Stimulated activated CD8-positive, alpha-beta memory T cell treated with anti-CD3 and anti-CD28 coated beads, Interleukin-7, amount 100 ng/mL, for 48 hours (primary cell): Measurements from ENCODE around the gene ZNF419.

Experiments used
- DNase-seq, 2 donors: peaks; one replicate each; pipeline ENCODE4 v3.0.0-alpha.2; 2020; ENCODE audit warnings: low read depth in 1 of 2; ENCODE audit errors: extremely low read depth in 1 of 2

ZNF419 gene

GRCh38 chr19:57527136-57527881 lies 39.8 kb downstream of the ZNF419 start, which contains the start of gene ZNF549:
Gene ZNF549 (plus strand): TSS chr19:57527356. CDS start chr19:57527574, 218 bp downstream.
- DNase-seq: peak; percentile 70 to 85

- DNase-seq: no peak
Measured at GRCh38 chr19:57537953-57538547, 50.5 kb downstream of the ZNF419 start.
